A549 treated with Hydrocortisone at 1 μM for 4 hours (cell line): ENCODE results near the gene LPCAT3. TPM values are rescaled to one million over a fixed set of nuclear protein-coding genes. Genes with fewer than 3 reads are reported as not detected.

Experiments
- total RNA-seq: library from RNA; stranded (reverse); fragments of 200-300 nt; extraction: Qiagen RNA extraction; gene quantifications from 5 replicates; pipeline ENCODE4 v1.2.3, GENCODE V29; 2022

LPCAT3 gene, protein sequence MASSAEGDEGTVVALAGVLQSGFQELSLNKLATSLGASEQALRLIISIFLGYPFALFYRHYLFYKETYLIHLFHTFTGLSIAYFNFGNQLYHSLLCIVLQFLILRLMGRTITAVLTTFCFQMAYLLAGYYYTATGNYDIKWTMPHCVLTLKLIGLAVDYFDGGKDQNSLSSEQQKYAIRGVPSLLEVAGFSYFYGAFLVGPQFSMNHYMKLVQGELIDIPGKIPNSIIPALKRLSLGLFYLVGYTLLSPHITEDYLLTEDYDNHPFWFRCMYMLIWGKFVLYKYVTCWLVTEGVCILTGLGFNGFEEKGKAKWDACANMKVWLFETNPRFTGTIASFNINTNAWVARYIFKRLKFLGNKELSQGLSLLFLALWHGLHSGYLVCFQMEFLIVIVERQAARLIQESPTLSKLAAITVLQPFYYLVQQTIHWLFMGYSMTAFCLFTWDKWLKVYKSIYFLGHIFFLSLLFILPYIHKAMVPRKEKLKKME
- total RNA-seq = 27.2 to 31.6 TPM (median 29.5 TPM) in 5 replicates

DNA sequence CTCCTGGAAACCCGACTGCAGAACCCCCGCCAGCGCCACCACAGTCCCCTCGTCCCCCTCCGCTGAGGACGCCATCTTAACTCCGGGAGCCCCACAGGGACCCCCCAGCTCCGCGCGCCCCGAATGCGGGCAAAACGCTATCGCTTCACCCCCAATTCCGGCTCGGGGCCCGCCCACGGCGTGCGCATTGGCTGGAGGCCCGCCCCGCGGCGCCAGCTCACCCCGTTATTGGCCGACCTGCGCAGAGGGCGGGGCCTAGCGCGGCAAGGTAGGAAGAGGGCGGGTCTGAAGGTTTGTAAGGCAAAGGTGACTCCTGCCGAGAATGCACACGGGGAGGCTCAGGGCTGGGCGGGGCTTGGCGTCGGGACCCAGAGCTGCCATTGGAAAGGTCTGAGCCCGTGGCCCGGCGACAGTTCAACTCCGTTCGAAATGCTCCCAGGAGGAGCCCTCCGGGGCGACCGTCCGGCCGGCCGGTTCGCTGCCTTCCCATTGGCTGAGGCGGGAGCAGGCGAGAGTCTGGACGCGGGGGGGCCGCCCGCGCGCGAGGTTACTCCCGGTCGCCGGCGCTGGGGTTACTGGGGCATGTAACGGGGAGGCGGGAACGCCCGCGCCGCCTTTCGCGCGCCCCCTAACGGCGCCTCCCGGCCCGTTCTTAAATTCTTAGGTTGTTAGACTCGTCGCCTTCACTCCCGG is at the start of gene LPCAT3:
Gene LPCAT3, minus strand, starts transcription at position 127 of the 693 bp plus-strand sequence. Its CDS starts 52 bp downstream, at position 75.

DNA sequence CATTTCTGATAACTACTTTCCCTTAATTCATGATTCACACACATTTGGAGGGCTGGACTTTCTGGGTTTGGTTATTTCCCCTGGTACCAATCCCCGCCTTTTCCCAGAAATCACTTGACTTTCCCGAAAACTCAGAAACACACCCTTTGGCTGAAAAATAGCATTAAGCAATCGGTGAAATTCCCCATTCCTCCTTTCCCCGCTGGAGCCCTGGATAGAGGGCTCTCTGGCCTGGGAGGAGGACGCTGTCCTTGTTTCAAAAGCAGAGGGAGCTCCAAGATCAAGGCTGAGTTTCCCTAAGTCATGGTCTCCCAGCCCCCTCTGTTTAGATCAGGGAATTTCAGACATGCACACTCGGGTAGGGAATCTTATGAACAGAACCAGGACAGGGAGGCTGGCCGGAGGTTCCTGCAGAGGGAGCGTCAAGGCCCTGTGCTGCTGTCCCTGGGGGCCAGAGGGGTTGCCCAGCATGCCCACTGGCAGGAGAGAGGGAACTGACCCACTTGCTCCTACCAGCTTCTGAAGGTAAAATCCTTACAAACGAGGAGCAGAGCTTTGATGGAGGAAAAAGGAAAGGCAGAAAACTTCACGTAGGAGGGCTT is 42.2 kb upstream of the LPCAT3 start, which contains the start of gene C1S:
Gene C1S, plus strand, starts transcription at position 366 of the 602 bp plus-strand sequence. CDS start 1,195 bp downstream, outside the sequence.

DNA sequence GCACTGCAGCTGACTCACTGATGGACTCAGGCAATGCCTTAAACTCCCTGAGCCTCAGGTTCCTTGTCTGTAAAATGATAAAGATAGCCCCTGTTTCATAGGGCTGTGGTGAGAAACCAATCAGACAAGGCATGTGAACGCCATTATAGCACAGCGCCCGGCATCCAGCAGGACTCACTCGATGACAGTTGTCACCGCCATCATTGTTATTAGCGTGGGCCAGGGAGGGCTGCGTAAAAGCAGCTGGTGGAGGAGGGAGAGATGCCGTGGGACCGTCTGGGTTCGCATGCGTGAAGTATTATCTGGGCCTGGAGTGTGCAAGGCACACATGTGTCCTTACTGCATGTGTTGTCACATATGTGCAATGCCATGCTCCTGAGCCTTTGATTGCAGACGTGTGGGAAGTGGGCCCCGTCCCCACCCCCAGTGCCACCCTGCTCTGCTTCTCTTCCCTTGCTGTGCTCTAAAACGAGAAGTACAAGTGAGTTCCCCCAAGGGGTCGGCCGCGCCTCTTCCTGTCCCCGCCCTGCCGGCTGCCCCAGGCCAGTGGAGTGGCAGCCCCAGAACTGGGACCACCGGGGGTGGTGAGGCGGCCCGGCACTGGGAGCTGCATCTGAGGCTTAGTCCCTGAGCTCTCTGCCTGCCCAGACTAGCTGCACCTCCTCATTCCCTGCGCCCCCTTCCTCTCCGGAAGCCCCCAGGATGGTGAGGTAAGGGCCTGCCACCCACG is 67.3 kb downstream of the LPCAT3 start, which contains the start of gene PTPN6:
Gene PTPN6, plus strand, starts transcription at position 546 of the 730 bp plus-strand sequence. Its CDS starts 157 bp downstream, at position 703.

DNA sequence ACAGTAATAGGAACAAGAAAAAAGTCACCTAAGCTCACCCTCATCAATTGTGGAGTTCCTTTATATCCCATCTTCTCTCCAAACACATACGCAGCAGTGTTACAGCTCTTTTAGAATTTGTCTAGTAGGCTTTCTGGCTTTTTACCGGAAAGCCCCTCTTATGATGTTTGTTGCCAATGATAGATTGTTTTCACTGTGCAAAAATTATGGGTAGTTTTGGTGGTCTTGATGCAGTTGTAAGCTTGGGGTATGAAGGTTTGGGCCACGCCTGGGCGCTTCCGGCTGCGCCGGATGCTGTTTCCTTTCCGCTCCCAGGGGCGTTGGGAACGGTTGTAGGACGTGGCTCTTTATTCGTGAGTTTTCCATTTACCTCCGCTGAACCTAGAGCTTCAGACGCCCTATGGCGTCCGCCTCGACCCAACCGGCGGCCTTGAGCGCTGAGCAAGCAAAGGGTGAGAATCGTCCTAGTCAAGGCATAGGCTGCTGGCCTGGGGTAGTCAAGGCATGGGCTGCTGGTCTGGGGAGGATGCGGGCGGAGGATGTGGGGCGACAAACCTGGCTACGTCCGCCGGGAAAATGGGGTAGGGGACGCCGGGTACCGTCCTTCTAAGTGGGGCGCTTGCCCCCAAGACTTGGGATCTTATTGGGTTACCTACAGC is 74.4 kb downstream of the LPCAT3 start, which contains the start of the genes C12orf57 and RNU7-1:
Gene C12orf57, plus strand, starts transcription at position 301 of the 659 bp plus-strand sequence. Its CDS starts 100 bp downstream, at position 401.
Gene RNU7-1, plus strand, starts transcription at position 95 of the 659 bp plus-strand sequence.

DNA sequence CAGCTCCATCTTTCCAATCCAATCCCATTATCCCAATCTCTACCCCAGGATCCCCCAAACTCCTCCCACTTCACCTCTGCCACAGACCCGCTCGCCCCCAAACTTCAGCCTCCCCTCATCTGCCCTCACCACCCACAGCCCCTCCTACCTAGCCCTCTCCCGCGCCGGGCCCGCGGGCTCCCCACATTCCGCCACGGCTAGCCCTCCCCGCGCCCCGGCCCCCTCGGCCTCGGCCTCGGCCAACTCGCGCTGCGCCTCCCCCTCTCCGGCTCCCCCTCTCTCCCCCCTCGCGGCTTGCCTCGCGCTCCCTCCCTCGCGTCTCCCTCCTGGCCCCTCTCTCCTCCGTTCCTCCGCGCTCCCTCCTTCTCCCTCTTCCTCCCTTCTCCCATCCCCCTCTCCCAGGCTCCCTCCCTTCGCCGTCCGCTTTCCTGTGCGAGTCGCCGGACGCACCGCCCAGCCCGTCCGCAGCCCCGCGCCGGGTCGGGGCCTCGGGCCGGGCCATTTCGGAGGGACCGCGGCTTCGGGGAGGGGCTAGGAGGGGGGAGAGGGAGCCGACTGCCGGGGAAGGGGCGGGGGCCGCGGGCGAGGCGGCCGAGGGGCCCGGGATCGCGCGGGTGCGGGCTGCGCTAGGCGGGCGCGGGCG is 90.8 kb downstream of the LPCAT3 start, which contains the start of gene ATN1:
Gene ATN1, plus strand, starts transcription at position 581 of the 643 bp plus-strand sequence. CDS start 6,043 bp downstream, outside the sequence.

Other genes starting within 250 kb of the LPCAT3 start
- gene LAG3, start 246.0 kb downstream of the LPCAT3 start, total RNA-seq = 0.51 to 1.9 TPM (median 1.7 TPM) in 5 replicates
- not detected in 5 replicates for gene CD4, start 228.9 kb downstream of the LPCAT3 start, total RNA-seq
- gene GPR162, start 196.7 kb downstream of the LPCAT3 start, total RNA-seq = 0.28 to 0.51 TPM (median 0.38 TPM) in 5 replicates
- 23.9 to 29.0 TPM (median 26.3 TPM) in 5 replicates for gene P3H3, start 190.1 kb downstream of the LPCAT3 start, total RNA-seq
- gene GNB3, start 177.6 kb downstream of the LPCAT3 start, total RNA-seq = 1.0 to 2.0 TPM (median 1.6 TPM) in 5 replicates
- 73.1 to 82.3 TPM (median 77.5 TPM) in 5 replicates for gene CDCA3, start 167.2 kb downstream of the LPCAT3 start, total RNA-seq
- 71.7 to 88.7 TPM (median 74.7 TPM) in 5 replicates for gene USP5, start 166.3 kb downstream of the LPCAT3 start, total RNA-seq
- gene TPI1, start 150.9 kb downstream of the LPCAT3 start, total RNA-seq = 1,586 to 1,659 TPM (median 1,629 TPM) in 5 replicates
- 27.8 to 35.3 TPM (median 31.2 TPM) in 5 replicates for gene SPSB2, start 145.2 kb downstream of the LPCAT3 start, total RNA-seq
- 15.4 to 18.3 TPM (median 17.3 TPM) in 5 replicates for gene LRRC23, start 113.7 kb downstream of the LPCAT3 start, total RNA-seq
- gene ENO2, start 103.9 kb downstream of the LPCAT3 start, total RNA-seq = 32.5 to 40.3 TPM (median 34.5 TPM) in 5 replicates
- gene ATN1, start 90.5 kb downstream of the LPCAT3 start, total RNA-seq = 60.2 to 72.4 TPM (median 67.4 TPM) in 5 replicates
- not detected in 5 replicates for gene RNU7-1, start 74.7 kb downstream of the LPCAT3 start, total RNA-seq
- gene C12orf57, start 74.5 kb downstream of the LPCAT3 start, total RNA-seq = 256 to 322 TPM (median 309 TPM) in 5 replicates
- 9.5 to 13.3 TPM (median 11.7 TPM) in 5 replicates for gene PTPN6, start 67.1 kb downstream of the LPCAT3 start, total RNA-seq
- 320 to 342 TPM (median 331 TPM) in 5 replicates for gene PHB2, start 47.8 kb downstream of the LPCAT3 start, total RNA-seq
- gene EMG1, start 47.6 kb downstream of the LPCAT3 start, total RNA-seq = 60.1 to 66.2 TPM (median 62.6 TPM) in 5 replicates
- 40.4 to 68.0 TPM (median 43.8 TPM) in 5 replicates for gene C1S, start 42.2 kb upstream of the LPCAT3 start, total RNA-seq
- gene C1R, start 74.0 kb upstream of the LPCAT3 start, total RNA-seq = 27.6 to 49.7 TPM (median 32.4 TPM) in 5 replicates
- gene C1RL, start 90.7 kb upstream of the LPCAT3 start, total RNA-seq = 12.4 to 14.9 TPM (median 14.6 TPM) in 5 replicates
- not detected in 5 replicates for gene RBP5, start 110.4 kb upstream of the LPCAT3 start, total RNA-seq
- gene CLSTN3, start 111.9 kb upstream of the LPCAT3 start, total RNA-seq = 14.6 to 16.7 TPM (median 15.2 TPM) in 5 replicates
- gene PEX5, start 171.2 kb upstream of the LPCAT3 start, total RNA-seq = 22.6 to 33.3 TPM (median 28.8 TPM) in 5 replicates